Activated T-helper 17 cell treated with anti-CD3 and anti-CD28 coated beads, Interleukin-2, amount 50 U/mL, for 72 hours (primary cell): ENCODE data around the gene SLC25A29. TPM values are rescaled to one million over a fixed set of nuclear protein-coding genes. Genes with fewer than 3 reads are reported as not detected.

Experiments used
- total RNA-seq, 2 donors: library from RNA; stranded (reverse); gene quantifications; one replicate each; pipeline ENCODE4 v1.2.3, GENCODE V29; 2022

SLC25A29 gene
- total RNA-seq, 2 donors from 2014 or later: 3.8 to 9.3 TPM

Other genes with a start within 250 kb of the SLC25A29 start
- 100 to 1,000 TPM; 493 to 560 TPM for gene EVL, start 241.0 kb downstream of the SLC25A29 start, total RNA-seq
- 1 to 10 TPM in 1 of 2 donors, under 1 TPM in 1; 0.30 to 8.3 TPM for gene DEGS2, start 146.8 kb downstream of the SLC25A29 start, total RNA-seq
- 10 to 100 TPM; 63.8 to 77.0 TPM for gene YY1, start 67.3 kb downstream of the SLC25A29 start, total RNA-seq
- not detected for gene SLC25A47, start 16.9 kb upstream of the SLC25A29 start, total RNA-seq
- 1 to 10 TPM; 3.4 to 5.1 TPM for gene WDR25, start 70.0 kb upstream of the SLC25A29 start, total RNA-seq